Mesenchymal stem cell (in vitro differentiated cells and primary cell): ENCODE results near the gene LRFN4.

Experiments used
- DNase-seq: peaks from one replicate; pipeline ENCODE4 v3.0.0-alpha.2; 2013
- H2AFZ ChIP-seq: one replicate; pipeline ENCODE4 v1.6.1; 2013; ENCODE audit warnings: low read depth, mild to moderate bottlenecking, control low read depth, inconsistent platforms, low read length, moderate library complexity
- H2AK5ac ChIP-seq: 2 replicates; pipeline ENCODE4 v1.6.1; 2013; ENCODE audit warnings: low read length, moderate library complexity, mild to moderate bottlenecking, inconsistent platforms; ENCODE audit not compliant: severe bottlenecking
- H2BK120ac ChIP-seq: one replicate; pipeline ENCODE4 v1.6.1; 2013; ENCODE audit warnings: low read depth, mild to moderate bottlenecking, inconsistent platforms, low read length, moderate library complexity
- H2BK12ac ChIP-seq, 2 experiments: one replicate each; pipeline ENCODE4 v1.6.1; 2013; ENCODE audit warnings: inconsistent platforms in 2 of 2, low read length in 2 of 2, mild to moderate bottlenecking in 2 of 2, moderate library complexity in 2 of 2, control low read depth in 1 of 2
- H2BK15ac ChIP-seq: one replicate; pipeline ENCODE4 v1.6.1; 2013; ENCODE audit warnings: mild to moderate bottlenecking, low read depth, inconsistent platforms; ENCODE audit not compliant: poor library complexity, severe bottlenecking
- H2BK5ac ChIP-seq: 2 replicates; pipeline ENCODE4 v1.6.1; 2013; ENCODE audit warnings: low read depth, mild to moderate bottlenecking, low read length, control low read depth, inconsistent platforms; ENCODE audit not compliant: poor library complexity, severe bottlenecking
- H3K14ac ChIP-seq, 2 experiments: one replicate each; pipeline ENCODE4 v1.6.1; 2013; ENCODE audit warnings: inconsistent platforms in 2 of 2, low read length in 2 of 2, control low read depth in 1 of 2, mild to moderate bottlenecking in 1 of 2, moderate library complexity in 1 of 2
- H3K18ac ChIP-seq, 2 experiments: one replicate each; pipeline ENCODE4 v1.6.1; 2013; ENCODE audit warnings: inconsistent platforms in 2 of 2, low read length in 2 of 2, control low read depth in 1 of 2, low read depth in 1 of 2, mild to moderate bottlenecking in 1 of 2
- H3K23ac ChIP-seq, 2 experiments: one replicate each; pipeline ENCODE4 v1.6.1; 2013; ENCODE audit warnings: inconsistent platforms in 2 of 2, low read length in 2 of 2, mild to moderate bottlenecking in 2 of 2, moderate library complexity in 2 of 2, control low read depth in 1 of 2
- H3K27ac ChIP-seq: 2 replicates; pipeline ENCODE4 v1.5.1; 2013; ENCODE audit warnings: mild to moderate bottlenecking, moderate library complexity, low read length, control low read depth, inconsistent platforms; ENCODE audit not compliant: poor library complexity, severe bottlenecking
- H3K27me3 ChIP-seq, 2 experiments: 2 replicates each; pipeline versions ENCODE4 v1.6.1 to v1.7.0; 2013; ENCODE audit warnings: low read length in 2 of 2, mild to moderate bottlenecking in 2 of 2, moderate library complexity in 2 of 2, control low read depth in 1 of 2, inconsistent platforms in 1 of 2; ENCODE audit not compliant: control insufficient read depth in 1 of 2, insufficient read depth in 1 of 2
- H3K36me3 ChIP-seq, 2 experiments: 2 replicates each; pipeline versions ENCODE4 v1.6.1 to v1.7.0; 2013; ENCODE audit warnings: low read length in 2 of 2, control low read depth in 1 of 2, inconsistent platforms in 1 of 2, low read depth in 1 of 2, mild to moderate bottlenecking in 1 of 2; ENCODE audit not compliant: insufficient read depth in 2 of 2, control insufficient read depth in 1 of 2
- H3K4ac ChIP-seq, 2 experiments: one replicate each; pipeline ENCODE4 v1.6.1; 2013; ENCODE audit warnings: inconsistent platforms in 2 of 2, low read length in 2 of 2, mild to moderate bottlenecking in 2 of 2, moderate library complexity in 2 of 2, control low read depth in 1 of 2, low read depth in 1 of 2
- H3K4me1 ChIP-seq: 2 replicates; pipeline ENCODE4 v1.6.1; 2013; ENCODE audit warnings: low read depth, low read length, control low read depth; ENCODE audit not compliant: control insufficient read depth, insufficient read depth
- H3K4me2 ChIP-seq: 2 replicates; pipeline ENCODE4 v1.6.1; 2013; ENCODE audit warnings: low read length, mild to moderate bottlenecking, inconsistent platforms; ENCODE audit not compliant: poor library complexity, severe bottlenecking
- H3K4me3 ChIP-seq, 2 experiments: 2 replicates each; pipeline versions ENCODE4 v1.5.1 to v1.7.0; 2013; ENCODE audit warnings: low read length in 2 of 2, mild to moderate bottlenecking in 2 of 2, control low read depth in 1 of 2, low read depth in 1 of 2; ENCODE audit not compliant: insufficient read depth in 1 of 2
- H3K79me1 ChIP-seq: replicated peaks from 2 replicates; pipeline ENCODE4 v1.6.1; 2013; ENCODE audit warnings: mild to moderate bottlenecking, control low read depth, low read length, inconsistent platforms; ENCODE audit not compliant: poor library complexity, severe bottlenecking
- H3K9ac ChIP-seq: 2 replicates; pipeline ENCODE4 v1.7.0; 2013; ENCODE audit warnings: mild to moderate bottlenecking, low read length, moderate library complexity
- H3K9me3 ChIP-seq: 2 replicates; pipeline ENCODE4 v1.7.0; 2013; ENCODE audit warnings: mild to moderate bottlenecking, low read length; ENCODE audit not compliant: control insufficient read depth
- H4K8ac ChIP-seq: one replicate; pipeline ENCODE4 v1.6.1; 2013; ENCODE audit warnings: inconsistent platforms, mild to moderate bottlenecking, low read length, moderate library complexity
- H4K91ac ChIP-seq: one replicate; pipeline ENCODE4 v1.6.1; 2013; ENCODE audit warnings: mild to moderate bottlenecking, low read length, inconsistent platforms
- WGBS: methylation state at CpG from one replicate; pipeline ENCODE4 v1.1.7; 2013; ENCODE audit warnings: mixed read lengths; 5-methylcytosine and 5-hydroxymethylcytosine counted together

Gene LRFN4

GRCh38 chr11:66858186-66858938, 1.5 kb downstream of the LRFN4 start:
- Histone ChIP-seq H3K4me2 (no peak overlapping the region), H3K9ac (no peak overlapping the region), H3K9me3 (no peaks in the 10 kb centered on the region), H3K4me1 (peaks cover 28% of the 10 kb centered on the region), H3K4me3 (no peak overlapping the region), H3K14ac (no peak overlapping the region), H2BK12ac (no peak overlapping the region), H2BK5ac (no peak overlapping the region), H2AFZ (no peak overlapping the region), H3K23ac (no peak overlapping the region), H4K8ac (no peak overlapping the region), H2AK5ac (no peak overlapping the region), H3K18ac (no peak overlapping the region), H3K27ac (no peak overlapping the region), H3K36me3 (peaks cover 0 to 57% of the 10 kb centered on the region in 2 experiments), H2BK15ac (no peak overlapping the region), H4K91ac (no peak overlapping the region), H2BK120ac (no peak overlapping the region), H3K27me3 (no peaks in the 10 kb centered on the region), H3K79me1 (peaks cover 14% of the 10 kb centered on the region), H3K4ac (no peak overlapping the region)
- DNase-seq, result no peak
- WGBS, result 96% methylated on average over 62 of the region's 62 CpGs

- no peak overlapping the region for H2BK15ac ChIP-seq
- DNase-seq, result no peak
- WGBS, result 93% methylated on average over 27 of the region's 29 CpGs
Observed at GRCh38 chr11:66858939-66859685, 2.2 kb downstream of the LRFN4 start.

GRCh38 chr11:66859686-66860448, 3.0 kb downstream of the LRFN4 start:
- Histone ChIP-seq H2BK120ac (no peak overlapping the region), H3K4me3 (peak overlapping the region in 1 of 2 experiments; percentile 14), H2AK5ac (no peak overlapping the region), H3K79me1 (peaks cover 14% of the 10 kb centered on the region), H2AFZ (no peak overlapping the region), H3K9ac (no peak overlapping the region), H3K27me3 (no peaks in the 10 kb centered on the region), H3K9me3 (no peaks in the 10 kb centered on the region), H3K14ac (no peak overlapping the region), H3K4me1 (peaks cover 28% of the 10 kb centered on the region), H3K18ac (no peak overlapping the region), H3K4ac (no peak overlapping the region), H4K8ac (no peak overlapping the region), H3K4me2 (no peak overlapping the region), H2BK12ac (peak overlapping the region in 1 of 2 experiments; percentile 8), H2BK15ac (peak overlapping the region; percentile 56), H3K27ac (no peak overlapping the region), H4K91ac (no peak overlapping the region), H3K36me3 (peaks cover 0 to 60% of the 10 kb centered on the region in 2 experiments), H3K23ac (no peak overlapping the region), H2BK5ac (no peak overlapping the region)
- 92% methylated on average over 41 of the region's 41 CpGs for WGBS
- DNase-seq, result no peak

More at GRCh38 chr11:66858939-66859685, 2.2 kb downstream of the LRFN4 start:
- Histone ChIP-seq H3K36me3 (peaks cover 0 to 63% of the 10 kb centered on the region in 2 experiments), H2BK5ac (no peak overlapping the region), H4K8ac (no peak overlapping the region), H3K4me2 (no peak overlapping the region), H3K4me1 (peaks cover 28% of the 10 kb centered on the region), H3K4ac (no peak overlapping the region), H3K23ac (no peak overlapping the region), H4K91ac (no peak overlapping the region), H2BK12ac (no peak overlapping the region), H2BK120ac (no peak overlapping the region), H3K27me3 (no peaks in the 10 kb centered on the region), H3K9ac (no peak overlapping the region), H3K9me3 (no peaks in the 10 kb centered on the region), H3K79me1 (peaks cover 14% of the 10 kb centered on the region), H3K14ac (no peak overlapping the region), H3K27ac (no peak overlapping the region), H3K4me3 (no peak overlapping the region), H3K18ac (no peak overlapping the region), H2AFZ (no peak overlapping the region), H2AK5ac (no peak overlapping the region)

GRCh38 chr11:66860449-66860831, 3.6 kb downstream of the LRFN4 start:
- Histone ChIP-seq H3K27me3 (no peaks in the 10 kb centered on the region), H2BK15ac (no peak overlapping the region), H3K36me3 (peaks cover 0 to 63% of the 10 kb centered on the region in 2 experiments), H2BK12ac (no peak overlapping the region), H3K18ac (no peak overlapping the region), H3K4me2 (no peak overlapping the region), H4K8ac (no peak overlapping the region), H4K91ac (no peak overlapping the region), H3K79me1 (peaks cover 14% of the 10 kb centered on the region), H3K14ac (no peak overlapping the region), H3K4me1 (peaks cover 27% of the 10 kb centered on the region), H2BK120ac (no peak overlapping the region), H3K4ac (no peak overlapping the region), H2BK5ac (no peak overlapping the region), H3K4me3 (no peak overlapping the region), H3K9ac (no peak overlapping the region), H3K9me3 (no peaks in the 10 kb centered on the region), H3K23ac (no peak overlapping the region), H3K27ac (no peak overlapping the region), H2AFZ (no peak overlapping the region), H2AK5ac (no peak overlapping the region)
- no peak for DNase-seq
- 90% methylated on average over 18 of the region's 18 CpGs for WGBS
